Testis (tissue), 3 donors: Measurements from ENCODE around the gene SYN1. TPM values are rescaled to one million over a fixed set of nuclear protein-coding genes. Genes with fewer than 3 reads are reported as not detected.

ENCODE experiments used
- DNase-seq: peaks from one replicate; pipeline ENCODE4 v3.0.0-alpha.2; 2019
- H3K27ac ChIP-seq, 2 donors: fragments of 200-600 bp; sonication (generic); one replicate each; pipeline ENCODE4 v1.5.1; 2019
- H3K27me3 ChIP-seq: fragments of 200-600 bp; sonication (generic); one replicate; pipeline ENCODE4 v1.5.1; 2019
- H3K36me3 ChIP-seq: fragments of 200-600 bp; sonication (generic); one replicate; pipeline ENCODE4 v1.5.1; 2017; ENCODE audit warnings: low read depth; ENCODE audit errors: missing control alignments
- H3K4me1 ChIP-seq: fragments of 200-600 bp; sonication (generic); one replicate; pipeline ENCODE4 v1.5.1; 2019
- H3K4me3 ChIP-seq, 2 donors: fragments of 200-600 bp; sonication (generic); one replicate each; pipeline ENCODE4 v1.5.1; 2017 to 2019
- H3K9me3 ChIP-seq: fragments of 200-600 bp; sonication (generic); one replicate; pipeline ENCODE4 v1.5.1; 2017
- POLR2A ChIP-seq: fragments of 450-650 bp; IDR thresholded peaks from one replicate; pipeline ENCODE4 v1.6.1; 2017; ENCODE audit warnings: antibody characterized with exemption, mild to moderate bottlenecking, moderate library complexity
- WGBS, 2 donors: methylation state at CpG; one replicate each; pipeline ENCODE4 v1.1.5; 2018; 5-methylcytosine and 5-hydroxymethylcytosine counted together
- intact Hi-C: fragments of 100-400 bp; cut with DNase I; formaldehyde crosslinking; loops from one replicate; pipeline ENCODE4 v1.15.1; 2023; ENCODE audit warnings: low total_unique reads
- polyA plus RNA-seq: library from polyadenylated mRNA; stranded (reverse); fragments of 350-450 nt; fragmentation: Illumina TruSeq; extraction: RNeasy Lipid Tissue Mini Kit (QIAGEN cat#74804); gene quantifications from one replicate; pipeline ENCODE4 v1.2.3, GENCODE V29; 2014; ENCODE audit warnings: low read depth, low replicate concordance; ENCODE audit not compliant: insufficient read depth
- total RNA-seq, 2 donors: library from RNA; depleted of rRNA; stranded (reverse); fragments of >200 nt; gene quantifications; one replicate each; pipeline ENCODE4 v1.2.3, GENCODE V29; 2016
- TF ChIP-seq, protein P1 (sequence below), 3 experiments: fragments of 450-650 bp in 2 of 3; fragments of 200-600 bp in 1 of 3; sonication (generic) in 1 of 3; IDR thresholded peaks; one replicate each; pipeline ENCODE4 v1.5.1; 2016 to 2019; ENCODE audit warnings: antibody characterized with exemption in 3 of 3, mild to moderate bottlenecking in 2 of 3, moderate library complexity in 1 of 3

Gene SYN1
- total and polyA plus RNA-seq, 3 donors from 2014 or later, result 2.8 to 3.5 (median 3.4) TPM

DNA sequence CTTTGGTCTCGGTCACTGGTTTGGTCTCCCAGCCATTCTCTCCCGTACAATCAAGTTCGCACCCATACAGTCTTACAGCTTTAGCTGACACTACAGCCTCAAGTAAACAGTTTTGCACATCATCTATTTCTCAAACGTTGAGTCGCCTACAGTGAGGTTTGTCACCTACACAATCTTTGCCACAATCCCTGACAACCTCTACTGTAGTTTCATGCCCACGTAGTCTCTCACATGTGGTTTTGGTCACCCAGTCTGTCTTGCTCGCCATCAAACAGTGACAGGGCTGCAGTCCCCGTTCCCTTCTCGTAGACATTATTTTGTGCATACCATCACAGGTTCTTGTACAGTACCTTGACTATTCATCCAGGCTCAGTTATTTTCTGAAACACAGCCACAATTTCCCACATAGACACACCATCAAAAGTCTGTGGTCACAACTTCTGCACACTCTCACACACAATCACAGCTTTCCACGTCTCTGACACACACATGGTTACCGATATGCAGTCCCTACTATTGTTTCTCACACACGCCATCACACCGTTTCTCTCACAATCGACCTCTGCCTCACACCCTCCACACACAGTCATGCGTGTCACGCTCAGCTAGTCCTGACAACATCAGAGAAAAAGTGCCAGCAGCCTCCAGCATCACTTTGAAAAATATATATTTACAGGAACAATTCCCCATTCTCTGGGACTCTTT is 15.4 kb upstream of the SYN1 start:
- Histone ChIP-seq H3K27ac (no peak overlapping the region), H3K4me3 (no peak overlapping the region), H3K36me3 (no peaks in the 10 kb centered on the region), H3K27me3 (no peaks in the 10 kb centered on the region), H3K4me1 (no peaks in the 10 kb centered on the region), H3K9me3 (no peaks in the 10 kb centered on the region)
- intact Hi-C loops, result no loop called here
- TF ChIP-seq, protein P1, sequence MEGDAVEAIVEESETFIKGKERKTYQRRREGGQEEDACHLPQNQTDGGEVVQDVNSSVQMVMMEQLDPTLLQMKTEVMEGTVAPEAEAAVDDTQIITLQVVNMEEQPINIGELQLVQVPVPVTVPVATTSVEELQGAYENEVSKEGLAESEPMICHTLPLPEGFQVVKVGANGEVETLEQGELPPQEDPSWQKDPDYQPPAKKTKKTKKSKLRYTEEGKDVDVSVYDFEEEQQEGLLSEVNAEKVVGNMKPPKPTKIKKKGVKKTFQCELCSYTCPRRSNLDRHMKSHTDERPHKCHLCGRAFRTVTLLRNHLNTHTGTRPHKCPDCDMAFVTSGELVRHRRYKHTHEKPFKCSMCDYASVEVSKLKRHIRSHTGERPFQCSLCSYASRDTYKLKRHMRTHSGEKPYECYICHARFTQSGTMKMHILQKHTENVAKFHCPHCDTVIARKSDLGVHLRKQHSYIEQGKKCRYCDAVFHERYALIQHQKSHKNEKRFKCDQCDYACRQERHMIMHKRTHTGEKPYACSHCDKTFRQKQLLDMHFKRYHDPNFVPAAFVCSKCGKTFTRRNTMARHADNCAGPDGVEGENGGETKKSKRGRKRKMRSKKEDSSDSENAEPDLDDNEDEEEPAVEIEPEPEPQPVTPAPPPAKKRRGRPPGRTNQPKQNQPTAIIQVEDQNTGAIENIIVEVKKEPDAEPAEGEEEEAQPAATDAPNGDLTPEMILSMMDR (IDR thresholded peaks at IDR 0.05), result no peak
- TF ChIP-seq POLR2A, result no peak
- 89 to 92% methylated on average over 15 to 16 of the region's 16 CpGs for WGBS, 2 donors
- no peak for DNase-seq

DNA sequence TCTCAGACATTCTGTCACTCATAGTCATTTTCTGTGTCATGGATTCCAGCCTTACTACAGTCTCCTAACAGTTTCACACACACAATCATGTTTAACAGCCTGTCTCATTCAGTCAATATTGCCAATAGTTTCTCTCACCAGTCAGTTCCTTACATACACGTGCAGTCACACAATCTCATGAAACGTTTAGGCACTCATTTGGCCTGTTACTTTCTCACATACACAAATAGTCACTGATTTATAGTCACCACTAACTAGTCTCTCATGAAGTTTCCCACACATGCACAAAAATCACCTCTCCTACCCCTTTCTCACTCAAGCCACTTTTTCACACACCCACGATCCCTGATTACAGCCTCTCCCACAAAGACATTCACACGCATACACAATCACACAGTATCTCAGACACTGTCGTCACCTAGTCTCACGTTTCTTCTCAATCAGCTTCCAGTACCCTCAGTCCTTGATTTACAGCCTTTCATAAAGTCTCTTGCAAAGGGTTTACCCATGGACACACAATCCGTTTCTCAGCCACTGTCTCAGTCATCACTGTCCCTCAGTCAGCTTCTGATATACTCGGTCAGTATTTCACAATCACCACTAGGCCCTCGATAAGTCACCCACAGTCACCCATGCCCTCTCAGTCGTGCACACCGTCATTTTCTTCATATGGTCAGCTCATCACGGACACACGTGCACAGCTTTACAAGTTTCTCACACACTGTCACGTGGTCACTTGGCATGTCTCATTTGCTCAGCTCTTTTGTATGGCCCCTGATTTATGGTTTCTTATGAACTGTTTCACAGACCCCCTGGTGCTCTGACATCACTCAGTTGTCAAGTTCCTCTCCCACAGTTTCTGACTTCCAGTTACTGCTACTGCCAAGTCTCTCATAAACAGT is 14.3 kb upstream of the SYN1 start:
- intact Hi-C loops, result no loop called here
- no peaks in the 10 kb centered on the region for H3K9me3 ChIP-seq
- TF ChIP-seq, protein P1 (IDR thresholded peaks at IDR 0.05), result no peak
- TF ChIP-seq POLR2A, result no peak
- H3K4me3 ChIP-seq, result no peak overlapping the region
- no peak for DNase-seq
- H3K27ac ChIP-seq, result no peak overlapping the region
- no peaks in the 10 kb centered on the region for H3K36me3 ChIP-seq
- H3K27me3 ChIP-seq, result no peaks in the 10 kb centered on the region
- 55 to 65% methylated on average over 10 to 14 of the region's 14 CpGs for WGBS, 2 donors
- H3K4me1 ChIP-seq, result no peaks in the 10 kb centered on the region

DNA sequence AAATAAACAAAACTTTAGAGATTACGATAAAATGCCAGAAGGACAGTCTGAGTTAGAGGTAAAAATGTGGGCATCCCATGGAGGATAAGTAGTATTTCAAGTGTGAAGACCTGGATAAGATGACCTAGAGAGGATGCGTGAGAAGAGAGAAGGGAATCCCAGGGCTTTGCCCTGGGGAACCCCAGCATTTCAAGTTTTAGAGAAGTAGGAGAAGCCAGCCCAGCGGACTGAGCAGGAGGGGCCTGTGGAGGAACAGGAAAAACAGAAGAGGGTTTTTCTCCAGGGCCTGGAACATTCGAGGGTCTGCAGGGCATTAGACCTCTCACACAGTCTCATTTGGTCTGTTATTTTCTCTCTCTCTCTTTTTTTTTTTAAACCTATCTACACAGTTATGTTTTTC is 13.0 kb upstream of the SYN1 start:
- H3K9me3 ChIP-seq, result no peaks in the 10 kb centered on the region
- TF ChIP-seq, protein P1 (IDR thresholded peaks at IDR 0.05), result no peak
- no peak for TF ChIP-seq POLR2A
- H3K27me3 ChIP-seq, result no peaks in the 10 kb centered on the region
- H3K4me3 ChIP-seq, result no peak overlapping the region
- DNase-seq, result no peak
- intact Hi-C loops, result no loop called here
- H3K4me1 ChIP-seq, result no peaks in the 10 kb centered on the region
- H3K36me3 ChIP-seq, result no peaks in the 10 kb centered on the region
- WGBS, 2 donors, result 44 to 62% methylated on average over 4 of the region's 4 CpGs
- H3K27ac ChIP-seq, result no peak overlapping the region

DNA sequence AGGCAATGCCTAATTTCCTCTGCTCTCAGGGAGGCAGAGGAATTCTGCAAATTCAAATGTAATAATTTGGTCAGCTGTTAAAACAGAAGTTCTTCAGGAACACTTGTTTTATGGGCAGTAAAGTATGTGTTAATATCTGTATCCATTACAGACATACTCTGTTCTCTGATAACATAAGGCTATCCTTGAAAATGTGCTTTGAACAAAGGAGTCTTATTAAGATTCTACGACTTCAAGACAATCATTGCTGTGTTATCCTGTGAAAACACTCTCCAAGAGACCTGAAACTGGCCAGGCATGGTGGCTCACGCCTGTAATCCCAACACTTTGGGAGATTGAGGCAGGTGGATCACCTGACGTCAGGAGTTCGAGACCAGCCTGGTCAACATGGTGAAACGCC is 12.0 kb upstream of the SYN1 start:
- 59 to 74% methylated on average over 4 to 5 of the region's 5 CpGs for WGBS, 2 donors
- DNase-seq, result no peak
- intact Hi-C loops, result no loop called here
- Histone ChIP-seq H3K9me3 (no peaks in the 10 kb centered on the region), H3K36me3 (no peaks in the 10 kb centered on the region), H3K4me3 (no peak overlapping the region), H3K27ac (no peak overlapping the region), H3K4me1 (no peaks in the 10 kb centered on the region), H3K27me3 (no peaks in the 10 kb centered on the region)
- TF ChIP-seq POLR2A, result no peak
- TF ChIP-seq, protein P1 (IDR thresholded peaks at IDR 0.05), result no peak
